Stimulated activated CD4-positive, alpha-beta T cell treated with anti-CD3 and anti-CD28 coated beads, Interleukin-1b, Interleukin-23, amount 100 ng/mL, for 4 hours (primary cell): Measurements from ENCODE around the gene TBC1D2B.
"Not testable (repeated sequence)": the region's sequence is repeated elsewhere in the genome, so short reads cannot be mapped to it uniquely, and the experiment has no call there.

Source experiments
- DNase-seq, 2 donors: peaks; one replicate each; pipeline ENCODE4 v3.0.0-alpha.2; 2020; ENCODE audit warnings: low read depth in 2 of 2

TBC1D2B gene

GRCh38 chr15:77988347-77989295 is 88.9 kb downstream of the TBC1D2B start:
- no peak for DNase-seq

- DNase-seq: not testable (repeated sequence)
These were observed 89.8 kb downstream of the TBC1D2B start for GRCh38 chr15:77987765-77988136.

- DNase-seq: no peak
These were observed 90.4 kb downstream of the TBC1D2B start for GRCh38 chr15:77986891-77987764.

GRCh38 chr15:77985931-77986480 is 91.5 kb downstream of the TBC1D2B start:
- no peak for DNase-seq

- no peak for DNase-seq
These were observed 92.2 kb downstream of the TBC1D2B start for GRCh38 chr15:77985031-77985930.

GRCh38 chr15:77984446-77984861 is 93.1 kb downstream of the TBC1D2B start:
- no peak for DNase-seq

- no peak for DNase-seq
These were observed 93.6 kb downstream of the TBC1D2B start for GRCh38 chr15:77983708-77984445.

- no peak for DNase-seq
These were observed 94.3 kb downstream of the TBC1D2B start for GRCh38 chr15:77983091-77983707.

GRCh38 chr15:77982127-77982490 is 95.4 kb downstream of the TBC1D2B start:
- no peak for DNase-seq

GRCh38 chr15:77981281-77982126 is 96.0 kb downstream of the TBC1D2B start:
- DNase-seq: no peak

- DNase-seq: not testable (repeated sequence)
These were observed 96.8 kb downstream of the TBC1D2B start for GRCh38 chr15:77980674-77981073.

GRCh38 chr15:77980098-77980497 is 97.4 kb downstream of the TBC1D2B start:
- DNase-seq: no peak

GRCh38 chr15:77979157-77979556 is 98.4 kb downstream of the TBC1D2B start:
- DNase-seq: not testable (repeated sequence)

GRCh38 chr15:77978759-77979145 is 98.8 kb downstream of the TBC1D2B start:
- DNase-seq: not testable (repeated sequence)

- not testable (repeated sequence) for DNase-seq
These were observed 99.4 kb downstream of the TBC1D2B start for GRCh38 chr15:77977903-77978758.

- not testable (repeated sequence) for DNase-seq
These were observed 100.6 kb downstream of the TBC1D2B start for GRCh38 chr15:77976760-77977525.

GRCh38 chr15:77976095-77976450 is 101.4 kb downstream of the TBC1D2B start:
- not testable (repeated sequence) for DNase-seq
